ENCODE data around the gene DIP2B. TPM values are rescaled to one million over a fixed set of nuclear protein-coding genes. Genes with fewer than 3 reads are reported as not detected.

The DIP2B gene
- total RNA-seq, 1 experiment from 2014 or later = 20.0 TPM

- TF ChIP-seq, protein P1, sequence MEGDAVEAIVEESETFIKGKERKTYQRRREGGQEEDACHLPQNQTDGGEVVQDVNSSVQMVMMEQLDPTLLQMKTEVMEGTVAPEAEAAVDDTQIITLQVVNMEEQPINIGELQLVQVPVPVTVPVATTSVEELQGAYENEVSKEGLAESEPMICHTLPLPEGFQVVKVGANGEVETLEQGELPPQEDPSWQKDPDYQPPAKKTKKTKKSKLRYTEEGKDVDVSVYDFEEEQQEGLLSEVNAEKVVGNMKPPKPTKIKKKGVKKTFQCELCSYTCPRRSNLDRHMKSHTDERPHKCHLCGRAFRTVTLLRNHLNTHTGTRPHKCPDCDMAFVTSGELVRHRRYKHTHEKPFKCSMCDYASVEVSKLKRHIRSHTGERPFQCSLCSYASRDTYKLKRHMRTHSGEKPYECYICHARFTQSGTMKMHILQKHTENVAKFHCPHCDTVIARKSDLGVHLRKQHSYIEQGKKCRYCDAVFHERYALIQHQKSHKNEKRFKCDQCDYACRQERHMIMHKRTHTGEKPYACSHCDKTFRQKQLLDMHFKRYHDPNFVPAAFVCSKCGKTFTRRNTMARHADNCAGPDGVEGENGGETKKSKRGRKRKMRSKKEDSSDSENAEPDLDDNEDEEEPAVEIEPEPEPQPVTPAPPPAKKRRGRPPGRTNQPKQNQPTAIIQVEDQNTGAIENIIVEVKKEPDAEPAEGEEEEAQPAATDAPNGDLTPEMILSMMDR (conservative IDR thresholded peaks at IDR 0.05) = no peak
- Histone ChIP-seq H3K27me3 (ENCODE audit: insufficient read depth, low read length) (no peaks in the 10 kb centered on the region), H2BK12ac (ENCODE audit: insufficient read length, low read depth, low read length) (no peak within 1 kb of the TSS), H2BK5ac (ENCODE audit: insufficient read length, low read length) (peak within 1 kb of the TSS; percentile 77), H3K79me1 (ENCODE audit: insufficient read depth, low read depth, low read length, poor library complexity, severe bottlenecking) (peaks cover 10% of the 10 kb centered on the region), H3K27ac (ENCODE audit: insufficient read length, low read depth, low read length) (peak within 1 kb of the TSS; percentile 4), H3K4me1 (ENCODE audit: insufficient read depth, low read length) (no peaks in the 10 kb centered on the region; the same call in 1 of the 2 replicates), H3K18ac (ENCODE audit: insufficient read length, low read depth, low read length) (peak within 1 kb of the TSS; percentile 93), H3K23me2 (ENCODE audit: insufficient read length, low read depth, low read length, poor library complexity, severe bottlenecking) (peaks cover 8% of the 10 kb centered on the region), H4K91ac (ENCODE audit: insufficient read length, low read depth, low read length) (no peak within 1 kb of the TSS), H2AFZ (ENCODE audit: low read length) (no peak within 1 kb of the TSS), H3K14ac (ENCODE audit: insufficient read depth, low read length) (peak within 1 kb of the TSS; percentile 89), H3K4me2 (ENCODE audit: insufficient read depth, insufficient read length, low read length) (peak within 1 kb of the TSS; percentile 77), H3T11ph (ENCODE audit: low read length) (no peak within 1 kb of the TSS), H2BK15ac (ENCODE audit: low read depth, low read length) (no peak within 1 kb of the TSS), H4K20me1 (ENCODE audit: control insufficient read depth, insufficient read depth, insufficient read length) (no peaks in the 10 kb centered on the region), H2BK20ac (ENCODE audit: low read depth, low read length, poor library complexity, severe bottlenecking) (no peak within 1 kb of the TSS), H2AK5ac (ENCODE audit: insufficient read length, low read length) (no peak within 1 kb of the TSS), H2BK120ac (ENCODE audit: low read depth, low read length, poor library complexity, severe bottlenecking) (no peak within 1 kb of the TSS), H3K9me3 (ENCODE audit: control insufficient read depth, low read depth, low read length) (no peaks in the 10 kb centered on the region), H3K56ac (ENCODE audit: insufficient read length, low read depth, low read length) (no peak within 1 kb of the TSS), H3K4ac (ENCODE audit: low read depth, low read length) (no peak within 1 kb of the TSS; the same call in 1 of the 2 replicates), H4K5ac (ENCODE audit: insufficient read length, low read depth, low read length) (peak within 1 kb of the TSS; percentile 73), H4K8ac (replicated peaks; ENCODE audit: insufficient read length, low read depth, low read length) (no peak within 1 kb of the TSS), H3K23ac (ENCODE audit: insufficient read length, low read depth, low read length) (no peak within 1 kb of the TSS), H3K79me2 (ENCODE audit: insufficient read depth, low read length) (peaks cover 21% of the 10 kb centered on the region), H3K9ac (ENCODE audit: extremely low read depth, insufficient read length, low read length) (peak within 1 kb of the TSS; percentile 85)
- Mint-ChIP-seq H3K4me3 (peak within 1 kb of the TSS; percentile 88), H3K27ac (peak within 1 kb of the TSS; percentile 99), H3K27me3 (ENCODE audit: low read depth) (no peaks in the 10 kb centered on the region), H3K36me3 (ENCODE audit: insufficient read depth in 1 of 3, low read depth in 3 of 3) (peaks cover under 1 to 4% (median under 1%) of the 10 kb centered on the region in 3 experiments; a peak in 5 of 7 replicates), H3K9me3 (no peaks in the 10 kb centered on the region; a peak in 1 of 5 replicates), H3K4me1 (peaks cover 24% of the 10 kb centered on the region in 2 experiments)
- peak; percentile 98 for DNase-seq
- no CpG with 5 or more reads among the region's 51 CpGs for WGBS (ENCODE audit: extremely low coverage, insufficient read length, low lambda C conversion rate)
These were observed 259.0 kb downstream of the DIP2B start, which contains the start of gene ATF1 for GRCh38 chr12:50763639-50764285. Gene ATF1 (plus strand): TSS chr12:50764101. CDS start chr12:50780146, 16,045 bp downstream.

Data from H9 (cell line).